ENCODE data around the gene MCRIP1. TPM values are rescaled to one million over a fixed set of nuclear protein-coding genes. Genes with fewer than 3 reads are reported as not detected.

MCRIP1 gene, protein sequence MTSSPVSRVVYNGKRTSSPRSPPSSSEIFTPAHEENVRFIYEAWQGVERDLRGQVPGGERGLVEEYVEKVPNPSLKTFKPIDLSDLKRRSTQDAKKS
- 100 to 1,000 TPM in 1 of 2 donors, 10 to 100 TPM in 1; 83.6 to 150 TPM for total RNA-seq

DNA sequence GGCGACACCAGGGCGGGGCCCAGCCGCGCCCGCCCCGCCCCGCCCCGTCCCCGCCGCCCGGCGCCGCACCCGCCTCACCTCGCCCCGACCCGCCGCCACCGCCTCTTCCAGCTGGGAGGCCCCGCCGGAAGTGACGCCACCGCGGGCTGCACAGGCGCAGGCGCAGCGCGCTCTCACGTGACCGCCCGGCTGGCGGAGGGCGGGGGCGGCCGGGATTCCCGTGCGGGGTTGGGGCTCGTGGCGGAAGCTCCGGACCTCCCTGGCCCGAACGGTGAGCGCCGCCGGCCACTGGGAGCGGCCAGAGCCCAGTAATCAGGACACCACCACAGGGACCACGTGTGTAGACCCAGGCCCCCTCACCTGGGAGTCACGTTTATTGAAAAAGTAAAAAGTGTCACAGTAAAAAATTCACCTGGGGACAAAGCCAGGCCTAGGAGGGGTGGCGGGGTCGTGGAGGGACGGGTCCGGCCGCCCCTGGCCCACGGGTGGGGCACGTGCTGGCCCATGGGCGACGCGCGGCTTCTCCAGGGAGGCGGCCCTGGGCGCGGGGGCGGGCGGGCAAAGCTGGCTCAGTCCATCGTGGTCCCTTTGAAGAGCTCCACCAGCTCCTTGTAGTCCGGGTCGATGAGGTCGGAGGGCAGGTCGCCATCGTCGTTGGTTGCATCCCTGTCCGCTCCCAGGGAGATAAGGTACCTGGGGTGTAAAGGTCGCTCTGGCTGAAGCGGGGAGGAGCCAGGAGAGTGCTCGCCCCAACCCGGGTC is at the start of gene MCRIP1:
MCRIP1 (minus strand) TSS at position 132 of the 761 bp plus-strand sequence. CDS start 8,785 bp downstream, outside the sequence.
- TF ChIP-seq POLR2A (IDR thresholded peaks at IDR 0.05) (peak; percentile 91), POLR2AphosphoS5 (IDR thresholded peaks at IDR 0.05) (peak; percentile 90)
- TF ChIP-seq, protein P1, sequence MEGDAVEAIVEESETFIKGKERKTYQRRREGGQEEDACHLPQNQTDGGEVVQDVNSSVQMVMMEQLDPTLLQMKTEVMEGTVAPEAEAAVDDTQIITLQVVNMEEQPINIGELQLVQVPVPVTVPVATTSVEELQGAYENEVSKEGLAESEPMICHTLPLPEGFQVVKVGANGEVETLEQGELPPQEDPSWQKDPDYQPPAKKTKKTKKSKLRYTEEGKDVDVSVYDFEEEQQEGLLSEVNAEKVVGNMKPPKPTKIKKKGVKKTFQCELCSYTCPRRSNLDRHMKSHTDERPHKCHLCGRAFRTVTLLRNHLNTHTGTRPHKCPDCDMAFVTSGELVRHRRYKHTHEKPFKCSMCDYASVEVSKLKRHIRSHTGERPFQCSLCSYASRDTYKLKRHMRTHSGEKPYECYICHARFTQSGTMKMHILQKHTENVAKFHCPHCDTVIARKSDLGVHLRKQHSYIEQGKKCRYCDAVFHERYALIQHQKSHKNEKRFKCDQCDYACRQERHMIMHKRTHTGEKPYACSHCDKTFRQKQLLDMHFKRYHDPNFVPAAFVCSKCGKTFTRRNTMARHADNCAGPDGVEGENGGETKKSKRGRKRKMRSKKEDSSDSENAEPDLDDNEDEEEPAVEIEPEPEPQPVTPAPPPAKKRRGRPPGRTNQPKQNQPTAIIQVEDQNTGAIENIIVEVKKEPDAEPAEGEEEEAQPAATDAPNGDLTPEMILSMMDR (IDR thresholded peaks at IDR 0.05), result peak in 1 of 4 experiments; percentile 16
- peak within 1 kb of the TSS; percentile 78 to 79 for H3K4me3 ChIP-seq
- H3K27me3 ChIP-seq (replicated peaks; ENCODE audit: insufficient read depth), result no peaks in the 10 kb centered on the region
- H3K27ac ChIP-seq, result peak within 1 kb of the TSS; percentile 86 to 92
- no peaks in the 10 kb centered on the region for H3K36me3 ChIP-seq
- H3K9me3 ChIP-seq, result no peaks in the 10 kb centered on the region
- WGBS, result 2% methylated on average over 69 of the region's 76 CpGs
- intact Hi-C loops (cut with DNase I), result no loop called here
- peak; percentile 94 for DNase-seq (ENCODE audit: low spot score)
- H3K4me1 ChIP-seq (replicated peaks), result peaks cover 8% of the 10 kb centered on the region

DNA sequence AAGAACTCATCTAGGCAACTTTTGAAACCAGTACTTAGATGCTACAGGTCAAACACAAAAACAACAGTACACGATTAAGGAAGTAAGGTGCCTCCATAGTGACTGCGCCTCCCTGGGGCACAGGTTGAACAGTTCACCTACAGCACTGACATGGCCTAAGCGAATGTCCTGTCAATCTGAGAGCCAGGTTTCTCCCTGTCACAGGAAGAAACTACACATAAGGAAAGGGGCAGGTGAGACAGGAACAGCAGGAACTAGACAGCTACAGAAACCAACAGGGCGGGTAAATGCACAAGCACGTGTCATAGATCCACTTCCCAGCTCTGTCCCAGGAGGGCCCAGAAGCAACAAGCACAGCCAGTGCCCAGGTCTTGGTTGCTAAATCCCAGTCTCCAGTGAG is 46.0 kb upstream of the MCRIP1 start:
- H3K9me3 ChIP-seq, result no peaks in the 10 kb centered on the region
- no peak for DNase-seq (ENCODE audit: low spot score)
- no peak overlapping the region for H3K27ac ChIP-seq
- H3K4me3 ChIP-seq, result no peak overlapping the region
- no peaks in the 10 kb centered on the region for H3K27me3 ChIP-seq (replicated peaks; ENCODE audit: insufficient read depth)
- no peaks in the 10 kb centered on the region for H3K36me3 ChIP-seq
- intact Hi-C loops (cut with DNase I), result no loop called here
- WGBS, result 90% methylated on average over 5 of the region's 5 CpGs
- no peak for TF ChIP-seq POLR2A (IDR thresholded peaks at IDR 0.05)
- TF ChIP-seq POLR2AphosphoS5 (IDR thresholded peaks at IDR 0.05), result no peak
- TF ChIP-seq, protein P1 (IDR thresholded peaks at IDR 0.05), result no peak
- no peaks in the 10 kb centered on the region for H3K4me1 ChIP-seq (replicated peaks)

DNA sequence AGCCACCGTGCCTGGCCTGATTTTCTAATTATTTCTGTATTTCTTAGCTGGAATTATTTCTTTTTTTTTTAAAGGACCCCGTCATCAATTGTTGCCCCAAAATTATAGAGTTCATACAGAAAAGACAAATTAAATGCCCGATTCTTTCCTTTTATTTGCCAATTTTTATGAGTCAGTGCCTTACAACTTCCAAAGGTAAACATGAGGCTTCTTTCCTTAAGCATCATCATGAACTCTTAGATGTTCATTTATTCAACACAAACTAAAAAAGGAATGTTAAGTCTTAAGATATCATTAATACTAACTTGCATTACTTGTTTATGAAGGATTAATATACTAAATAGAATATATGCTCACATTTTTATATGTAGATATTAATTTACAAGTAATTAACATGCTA is 45.2 kb upstream of the MCRIP1 start:
- intact Hi-C loops (cut with DNase I), result no loop called here
- Histone ChIP-seq H3K9me3 (no peaks in the 10 kb centered on the region), H3K4me1 (replicated peaks) (no peaks in the 10 kb centered on the region), H3K4me3 (no peak overlapping the region), H3K36me3 (no peaks in the 10 kb centered on the region), H3K27ac (no peak overlapping the region), H3K27me3 (replicated peaks; ENCODE audit: insufficient read depth) (no peaks in the 10 kb centered on the region)
- TF ChIP-seq, protein P1 (IDR thresholded peaks at IDR 0.05), result no peak
- TF ChIP-seq POLR2AphosphoS5 (IDR thresholded peaks at IDR 0.05), result no peak
- no peak for TF ChIP-seq POLR2A (IDR thresholded peaks at IDR 0.05)
- 74% methylated on average over 3 of the region's 3 CpGs for WGBS
- no peak for DNase-seq (ENCODE audit: low spot score)

DNA sequence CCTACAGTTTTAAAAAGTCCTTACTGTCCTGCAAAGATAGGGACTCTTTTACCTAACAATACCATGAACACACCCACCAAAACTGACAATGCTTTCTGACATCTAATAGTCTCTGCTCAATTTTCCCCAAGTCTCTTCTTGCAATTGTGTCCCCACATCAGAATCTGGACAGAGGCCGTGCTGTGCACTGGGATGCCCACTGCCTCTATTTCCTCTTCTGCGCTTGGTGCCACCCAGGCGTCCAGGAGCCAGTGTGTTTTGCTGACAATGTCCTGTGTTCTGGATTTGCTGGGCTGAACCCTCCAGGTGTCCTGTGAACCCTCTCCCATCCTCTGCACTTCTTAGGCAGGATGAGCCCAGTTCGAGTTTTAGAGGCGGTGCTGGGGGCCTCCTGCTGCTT is 44.5 kb upstream of the MCRIP1 start:
- H3K36me3 ChIP-seq, result no peaks in the 10 kb centered on the region
- no peaks in the 10 kb centered on the region for H3K4me1 ChIP-seq (replicated peaks)
- intact Hi-C loops (cut with DNase I), result no loop called here
- H3K9me3 ChIP-seq, result no peaks in the 10 kb centered on the region
- 96% methylated on average over 5 of the region's 5 CpGs for WGBS
- DNase-seq (ENCODE audit: low spot score), result no peak
- no peak overlapping the region for H3K4me3 ChIP-seq
- no peak overlapping the region for H3K27ac ChIP-seq
- no peaks in the 10 kb centered on the region for H3K27me3 ChIP-seq (replicated peaks; ENCODE audit: insufficient read depth)
- no peak for TF ChIP-seq POLR2A (IDR thresholded peaks at IDR 0.05)
- TF ChIP-seq, protein P1 (IDR thresholded peaks at IDR 0.05), result no peak
- TF ChIP-seq POLR2AphosphoS5 (IDR thresholded peaks at IDR 0.05), result no peak
